Measurements from ENCODE around the gene FBL. TPM values are rescaled to one million over a fixed set of nuclear protein-coding genes. Genes with fewer than 3 reads are reported as not detected.
"Not testable (repeated sequence)": the region's sequence is repeated elsewhere in the genome, so short reads cannot be mapped to it uniquely, and the experiment has no call there.

FBL gene
- total RNA-seq, 1 donor from 2014 or later, result 547 TPM

DNA sequence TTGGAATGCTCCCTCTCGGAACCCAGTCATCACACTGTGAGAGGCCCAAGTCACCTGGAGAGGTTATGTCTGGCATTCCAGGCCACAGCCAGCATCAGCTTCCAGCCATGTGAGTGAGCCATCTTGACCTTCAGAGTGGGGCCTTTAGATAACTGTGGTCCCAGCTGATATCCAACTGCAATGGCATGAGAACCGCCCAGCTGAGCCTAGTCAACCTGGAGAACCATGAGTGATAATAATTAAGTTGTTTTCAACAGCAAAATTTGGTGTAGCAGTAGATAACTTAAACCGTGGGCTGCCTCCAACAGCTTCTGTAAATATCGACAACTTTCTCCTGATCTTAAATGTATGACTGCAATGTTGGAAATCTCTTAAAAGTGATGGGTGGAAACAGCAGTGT is 36.8 kb downstream of the FBL start:
- no peaks in the 10 kb centered on the region for H3K4me1 Mint-ChIP-seq (ENCODE audit: low read depth)
- no peak overlapping the region for H3K27ac Mint-ChIP-seq
- DNase-seq (ENCODE audit: low spot score), result no peak
- intact Hi-C loops (cut with micrococcal nuclease), result no loop called here
- H3K4me3 Mint-ChIP-seq (ENCODE audit: low read depth), result no peak overlapping the region
- H3K9me3 Mint-ChIP-seq, result no peaks in the 10 kb centered on the region
- H3K36me3 Mint-ChIP-seq (ENCODE audit: low read depth), result no peaks in the 10 kb centered on the region
- H3K27me3 Mint-ChIP-seq (ENCODE audit: low read depth), result no peaks in the 10 kb centered on the region

DNA sequence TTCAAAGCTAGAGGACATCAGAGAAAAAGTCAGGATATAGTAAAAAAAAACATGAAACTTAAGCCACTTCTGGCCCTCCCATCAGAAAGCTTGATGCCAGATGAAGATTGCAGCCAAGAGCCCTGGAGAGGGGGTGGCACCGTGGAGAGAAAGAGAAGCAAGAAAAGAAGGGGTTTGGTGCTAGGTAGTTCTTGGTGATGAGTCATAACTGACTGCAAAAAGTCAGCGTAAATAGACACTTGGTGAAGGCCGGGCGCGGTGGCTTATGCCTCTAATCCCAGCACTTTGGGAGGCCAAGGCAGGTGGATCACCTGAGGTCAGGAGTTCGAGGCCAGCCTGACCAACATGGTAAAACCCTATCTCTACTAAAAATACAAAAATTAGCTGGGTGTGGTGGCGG is 37.5 kb downstream of the FBL start:
- H3K9me3 Mint-ChIP-seq; H3K36me3 Mint-ChIP-seq (ENCODE audit: low read depth); H3K27me3 Mint-ChIP-seq (ENCODE audit: low read depth); DNase-seq (ENCODE audit: low spot score); H3K4me1 Mint-ChIP-seq (ENCODE audit: low read depth); H3K4me3 Mint-ChIP-seq (ENCODE audit: low read depth); intact Hi-C loops (cut with micrococcal nuclease); H3K27ac Mint-ChIP-seq: not testable (repeated sequence)

DNA sequence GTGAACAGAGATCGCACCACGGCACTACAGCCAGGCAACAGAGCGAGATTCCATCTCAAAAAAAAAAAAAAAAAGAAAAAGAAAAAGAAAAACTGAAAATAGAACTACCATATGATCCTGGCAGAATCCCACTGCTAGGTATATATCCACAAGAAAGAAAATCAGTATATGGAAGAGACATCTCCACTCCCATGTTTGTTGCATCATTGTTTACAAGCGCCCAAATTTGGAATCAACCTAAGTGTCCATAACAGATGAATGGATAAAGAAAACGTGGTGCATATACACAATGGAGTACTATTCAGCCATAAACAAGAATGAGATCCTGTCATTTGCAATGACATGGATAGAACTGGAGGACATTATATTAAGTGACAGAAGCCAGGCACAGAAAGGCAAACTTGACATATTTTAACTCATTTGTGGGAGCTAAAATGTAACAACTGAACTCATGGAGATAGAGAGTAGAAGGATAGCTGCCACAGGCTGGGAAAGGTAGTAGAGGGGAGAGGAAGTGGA is 38.3 kb downstream of the FBL start:
- no peaks in the 10 kb centered on the region for H3K4me1 Mint-ChIP-seq (ENCODE audit: low read depth)
- intact Hi-C loops (cut with micrococcal nuclease), result no loop called here
- no peak for DNase-seq (ENCODE audit: low spot score)
- H3K27me3 Mint-ChIP-seq (ENCODE audit: low read depth), result peaks cover 4% of the 10 kb centered on the region
- no peak overlapping the region for H3K4me3 Mint-ChIP-seq (ENCODE audit: low read depth)
- no peak overlapping the region for H3K27ac Mint-ChIP-seq
- H3K9me3 Mint-ChIP-seq, result no peaks in the 10 kb centered on the region
- H3K36me3 Mint-ChIP-seq (ENCODE audit: low read depth), result no peaks in the 10 kb centered on the region

DNA sequence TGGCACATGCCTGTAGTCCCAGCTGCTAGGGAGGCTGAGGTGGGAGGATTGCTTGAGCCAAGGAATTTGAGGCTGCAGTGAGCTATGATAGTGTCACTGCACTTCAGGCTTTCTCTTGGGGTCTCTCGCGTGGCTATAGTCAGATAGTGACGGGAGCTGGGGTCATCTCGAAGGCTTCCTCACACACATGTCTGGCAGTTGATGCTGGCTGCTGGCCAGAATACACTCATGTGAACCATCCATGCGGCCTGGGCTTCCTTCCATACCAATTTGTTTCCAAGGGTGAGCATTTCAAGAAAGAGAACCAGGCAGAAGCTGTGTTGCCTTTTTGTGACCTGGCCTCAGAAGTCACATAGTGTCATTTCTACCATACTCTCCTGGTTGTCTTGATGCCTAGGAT is 41.1 kb downstream of the FBL start:
- Mint-ChIP-seq H3K4me1 (ENCODE audit: low read depth) (no peaks in the 10 kb centered on the region), H3K36me3 (ENCODE audit: low read depth) (no peaks in the 10 kb centered on the region), H3K27me3 (ENCODE audit: low read depth) (peaks cover 7% of the 10 kb centered on the region), H3K9me3 (no peaks in the 10 kb centered on the region), H3K27ac (no peak overlapping the region), H3K4me3 (ENCODE audit: low read depth) (no peak overlapping the region)
- DNase-seq (ENCODE audit: low spot score), result no peak
- intact Hi-C loops (cut with micrococcal nuclease), result no loop called here

DNA sequence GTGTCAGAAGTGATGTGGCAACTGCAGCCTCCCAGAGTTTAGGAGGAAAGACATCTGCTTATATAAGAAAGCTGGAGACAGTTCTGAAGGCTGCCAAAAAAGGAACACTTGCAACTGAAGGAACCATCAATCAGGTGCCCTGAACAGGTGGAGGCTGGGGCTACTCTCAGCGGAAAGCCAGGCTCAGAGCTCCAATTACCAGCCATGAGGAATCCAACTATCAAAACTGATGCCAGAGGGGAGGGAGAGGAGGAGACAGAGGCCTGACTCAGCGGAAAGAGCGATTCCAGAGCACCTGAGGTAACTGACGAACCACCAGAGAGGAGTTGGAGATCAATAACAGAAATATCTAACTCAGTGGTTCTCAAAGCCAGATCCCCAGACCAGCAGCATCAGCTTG is 43.2 kb downstream of the FBL start:
- intact Hi-C loops (cut with micrococcal nuclease), result no loop called here
- Mint-ChIP-seq H3K36me3 (ENCODE audit: low read depth) (no peaks in the 10 kb centered on the region), H3K4me1 (ENCODE audit: low read depth) (no peaks in the 10 kb centered on the region), H3K27ac (no peak overlapping the region), H3K9me3 (no peaks in the 10 kb centered on the region), H3K27me3 (ENCODE audit: low read depth) (peaks cover 8% of the 10 kb centered on the region), H3K4me3 (ENCODE audit: low read depth) (no peak overlapping the region)
- no peak for DNase-seq (ENCODE audit: low spot score)

DNA sequence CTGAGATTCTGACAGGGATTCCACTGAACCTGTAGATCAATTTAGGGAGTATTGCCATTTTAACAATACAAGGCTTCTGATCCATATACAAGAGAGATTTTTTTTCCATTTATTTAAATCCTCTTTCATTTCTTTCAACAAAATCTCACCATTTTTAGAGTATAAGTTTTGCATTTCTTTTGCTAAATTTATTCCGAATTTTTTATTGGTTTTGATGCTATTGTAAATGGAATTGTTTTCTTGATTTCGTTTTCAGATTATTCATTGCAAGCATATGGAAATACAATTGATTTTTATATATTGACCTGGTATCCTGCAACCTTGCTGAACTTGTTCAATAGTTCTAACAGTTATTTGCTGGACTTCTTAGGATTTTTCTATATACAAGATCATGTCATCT is 49.1 kb downstream of the FBL start:
- no peak for DNase-seq (ENCODE audit: low spot score)
- no peaks in the 10 kb centered on the region for H3K36me3 Mint-ChIP-seq (ENCODE audit: low read depth)
- no peak overlapping the region for H3K4me3 Mint-ChIP-seq (ENCODE audit: low read depth)
- H3K9me3 Mint-ChIP-seq, result no peaks in the 10 kb centered on the region
- no peak overlapping the region for H3K27ac Mint-ChIP-seq
- H3K4me1 Mint-ChIP-seq (ENCODE audit: low read depth), result peaks cover 10% of the 10 kb centered on the region
- intact Hi-C loops (cut with micrococcal nuclease), result no loop called here
- H3K27me3 Mint-ChIP-seq (ENCODE audit: low read depth), result peaks cover 23% of the 10 kb centered on the region

DNA sequence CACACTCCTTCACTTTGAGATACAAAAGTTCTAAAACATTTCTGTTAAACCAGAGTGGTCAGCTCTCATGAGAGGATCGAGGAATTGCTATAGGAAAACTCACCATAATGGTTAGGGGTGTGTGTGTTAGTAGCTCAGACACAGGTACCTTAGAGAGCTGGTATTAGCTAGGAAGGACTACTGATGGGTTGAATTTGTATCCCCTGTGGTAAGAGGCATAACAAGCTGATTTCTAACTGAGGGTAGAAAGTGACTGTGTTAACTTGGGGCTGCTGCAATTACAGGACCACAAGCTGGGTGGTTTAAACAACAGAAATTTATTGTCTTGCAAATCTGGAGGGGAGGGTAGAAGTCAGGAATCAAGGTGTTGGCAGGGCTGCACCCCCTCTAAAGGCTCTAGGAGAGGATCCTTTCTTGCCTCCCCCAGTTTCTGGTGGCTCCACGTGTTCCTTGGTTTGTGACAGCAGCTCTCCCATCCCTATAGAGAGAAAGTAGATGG is 50.1 kb downstream of the FBL start:
- Mint-ChIP-seq H3K27me3 (ENCODE audit: low read depth) (peaks cover 23% of the 10 kb centered on the region), H3K36me3 (ENCODE audit: low read depth) (no peaks in the 10 kb centered on the region), H3K4me1 (ENCODE audit: low read depth) (peaks cover 10% of the 10 kb centered on the region), H3K4me3 (ENCODE audit: low read depth) (no peak overlapping the region), H3K9me3 (no peaks in the 10 kb centered on the region), H3K27ac (no peak overlapping the region)
- intact Hi-C loops (cut with micrococcal nuclease), result no loop called here
- DNase-seq (ENCODE audit: low spot score), result no peak

GRCh38 chr19:39795001-39795400 is 51.2 kb downstream of the FBL start:
- Mint-ChIP-seq H3K27ac (no peak overlapping the region), H3K36me3 (ENCODE audit: low read depth) (no peaks in the 10 kb centered on the region), H3K27me3 (ENCODE audit: low read depth) (peaks cover 23% of the 10 kb centered on the region), H3K4me1 (ENCODE audit: low read depth) (peaks cover 10% of the 10 kb centered on the region), H3K4me3 (ENCODE audit: low read depth) (no peak overlapping the region), H3K9me3 (no peaks in the 10 kb centered on the region)
- DNase-seq (ENCODE audit: low spot score), result no peak
- intact Hi-C loops (cut with micrococcal nuclease), result no loop called here

DNA sequence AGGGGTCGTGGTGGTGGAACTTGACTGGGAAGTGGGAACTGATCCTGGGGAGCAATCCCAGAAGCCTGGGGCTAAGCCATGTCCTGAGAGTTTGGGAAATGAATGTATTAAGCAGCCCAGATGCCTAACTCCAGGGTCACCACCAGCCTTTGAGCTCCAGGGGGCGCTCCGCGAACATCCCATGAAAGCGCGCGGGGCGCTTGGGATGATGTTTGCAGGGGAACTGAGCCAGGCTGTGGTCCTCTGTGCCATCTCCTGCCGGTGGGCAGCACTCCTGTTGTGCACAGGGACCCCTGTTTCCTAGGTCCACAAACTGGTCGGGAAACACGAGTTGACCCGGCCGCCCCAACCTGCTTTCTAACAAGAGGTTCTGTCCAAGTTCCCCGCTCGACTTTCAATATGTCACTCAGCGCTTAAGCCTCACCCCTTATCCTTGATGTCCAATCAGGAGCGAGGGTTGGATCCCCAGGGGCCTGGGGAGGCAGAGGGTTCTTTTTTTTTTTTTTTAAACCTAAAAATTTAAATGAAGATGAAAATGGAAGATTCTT is 53.1 kb downstream of the FBL start:
- Mint-ChIP-seq H3K36me3 (ENCODE audit: low read depth) (no peaks in the 10 kb centered on the region), H3K27ac (no peak overlapping the region)
- intact Hi-C loops (cut with micrococcal nuclease), result loop anchor here (1.0 kb wide), 1 partner anchor 51 kb away; no protein-coding TSS in a partner anchor

DNA sequence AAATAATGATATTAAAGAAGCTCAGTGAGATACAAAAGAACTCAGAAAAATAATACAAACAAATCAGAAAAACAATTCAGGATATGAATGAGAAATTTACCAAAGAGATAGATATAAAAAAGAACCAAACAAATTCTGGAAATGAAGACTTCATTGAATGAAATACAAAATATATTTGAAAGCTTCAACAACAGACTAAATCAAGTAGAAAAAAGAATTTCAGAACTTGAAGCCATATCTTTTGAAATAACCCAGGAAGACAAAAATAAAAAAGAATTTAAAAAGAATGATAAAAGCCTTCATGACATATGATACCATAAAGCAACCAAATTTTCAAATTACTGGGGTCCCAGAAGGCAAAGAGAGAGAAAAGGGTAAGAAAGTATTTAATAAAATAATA is 57.9 kb downstream of the FBL start:
- Mint-ChIP-seq H3K9me3 (peaks cover 11% of the 10 kb centered on the region), H3K27ac (no peak overlapping the region), H3K4me1 (ENCODE audit: low read depth) (peaks cover 4% of the 10 kb centered on the region), H3K27me3 (ENCODE audit: low read depth) (peaks cover 19% of the 10 kb centered on the region), H3K36me3 (ENCODE audit: low read depth) (no peaks in the 10 kb centered on the region), H3K4me3 (ENCODE audit: low read depth) (no peak overlapping the region)
- DNase-seq (ENCODE audit: low spot score), result no peak
- intact Hi-C loops (cut with micrococcal nuclease), result no loop called here

More for the DNA sequence above, 53.1 kb downstream of the FBL start:
- peaks cover 10% of the 10 kb centered on the region for H3K4me1 Mint-ChIP-seq (ENCODE audit: low read depth)
- H3K4me3 Mint-ChIP-seq (ENCODE audit: low read depth), result peak overlapping the region; percentile 78
- peaks cover 9% of the 10 kb centered on the region for H3K9me3 Mint-ChIP-seq
- peaks cover 22% of the 10 kb centered on the region for H3K27me3 Mint-ChIP-seq (ENCODE audit: low read depth)
- DNase-seq (ENCODE audit: low spot score), result peak; percentile 64

Other genes starting within 250 kb of the FBL start
- gene LGALS13, start 243.9 kb downstream of the FBL start, total RNA-seq, result not detected in 2 replicates
- not detected in 2 replicates for gene LGALS16, start 190.5 kb downstream of the FBL start, total RNA-seq
- gene LGALS14, start 141.9 kb downstream of the FBL start, total RNA-seq, result not detected in 2 replicates
- gene CLC, start 108.3 kb downstream of the FBL start, total RNA-seq, result 0.30 TPM in 1 of 2 replicates, not detected in the other
- not detected in 2 replicates for gene LEUTX, start 67.5 kb downstream of the FBL start, total RNA-seq
- 6.7 and 7.3 TPM in 2 replicates for gene DYRK1B, start 12.2 kb downstream of the FBL start, total RNA-seq
- 2.4 and 2.5 TPM in 2 replicates for gene FCGBP, start 88.3 kb upstream of the FBL start, total RNA-seq
- gene PSMC4, start 124.8 kb upstream of the FBL start, total RNA-seq, result 169 and 174 TPM in 2 replicates
- 4.6 and 5.2 TPM in 2 replicates for gene ZNF546, start 150.7 kb upstream of the FBL start, total RNA-seq
- 19.5 and 20.5 TPM in 2 replicates for gene ZNF780B, start 209.9 kb upstream of the FBL start, total RNA-seq
- 19.9 and 21.3 TPM in 2 replicates for gene ZNF780A, start 244.6 kb upstream of the FBL start, total RNA-seq